Body of pancreas (tissue), 4 donors: ENCODE results near the gene DNAJC1. TPM values are rescaled to one million over a fixed set of nuclear protein-coding genes. Genes with fewer than 3 reads are reported as not detected.
"Not testable (repeated sequence)": the region's sequence is repeated elsewhere in the genome, so short reads cannot be mapped to it uniquely, and the experiment has no call there.

ENCODE experiments used
- ATAC-seq: fragments of 150-250 bp; one replicate; pipeline ENCODE4 v1.9.1; 2016
- DNase-seq, 4 donors: peaks; one replicate each; pipeline ENCODE4 v3.0.0-alpha.2; 2019
- H3K27ac ChIP-seq, 4 donors: fragments of 200-600 bp; sonication (generic); 1 replicate in 3 of 4; 2 replicates in 1 of 4; pipeline versions ENCODE4 v1.5.1 to v1.6.1; 2016 to 2019; ENCODE audit warnings: mild to moderate bottlenecking in 1 of 4, mixed read lengths in 1 of 4, moderate library complexity in 1 of 4
- H3K27me3 ChIP-seq, 2 donors: fragments of 200-600 bp; sonication (generic); one replicate each; pipeline ENCODE4 v1.6.0; 2016; ENCODE audit warnings: mild to moderate bottlenecking in 1 of 2
- H3K36me3 ChIP-seq, 2 donors: fragments of 200-600 bp; sonication (generic); replicated peaks in 1 of 2; 2 replicates each; pipeline ENCODE4 v1.5.1; 2016; ENCODE audit warnings: low read depth in 2 of 2; ENCODE audit not compliant: insufficient read depth in 1 of 2
- H3K4me1 ChIP-seq: fragments of 200-600 bp; sonication (generic); one replicate; pipeline ENCODE4 v1.6.0; 2016
- H3K4me3 ChIP-seq, 2 donors: fragments of 200-600 bp; sonication (generic); 1 replicate in 1 of 2; 2 replicates in 1 of 2; pipeline ENCODE4 v1.5.1; 2016 to 2019
- H3K9me3 ChIP-seq, 3 donors: fragments of 200-600 bp; sonication (generic); 1 replicate in 2 of 3; 2 replicates in 1 of 3; pipeline ENCODE4 v1.5.1; 2016
- CTCF ChIP-seq, 7 experiments: fragments of 450-650 bp in 4 of 7; fragments of 200-600 bp in 3 of 7; sonication (generic) in 3 of 7; IDR thresholded peaks; one replicate each; pipeline ENCODE4 v1.5.1; 2016 to 2019; ENCODE audit warnings: antibody characterized with exemption in 7 of 7
- POLR2A ChIP-seq, 3 donors: fragments of 450-650 bp; IDR thresholded peaks; one replicate each; pipeline ENCODE4 v1.6.1; 2016; ENCODE audit warnings: antibody characterized with exemption in 3 of 3, mild to moderate bottlenecking in 2 of 3
- WGBS, 2 donors: methylation state at CpG; one replicate each; pipeline ENCODE4 v1.1.5; 2017; 5-methylcytosine and 5-hydroxymethylcytosine counted together
- intact Hi-C: fragments of 100-400 bp; cut with DNase I; formaldehyde crosslinking; loops from one replicate; pipeline ENCODE4 v1.15.1; 2023
- total RNA-seq, 2 donors: library from RNA; depleted of rRNA; stranded (reverse); fragments of >200 nt; gene quantifications; one replicate each; pipeline ENCODE4 v1.1.0, GENCODE V29; 2016

Gene DNAJC1
- total RNA-seq, 2 donors from 2014 or later: 45.7 to 90.3 TPM

- no peak overlapping the region for H3K4me3 ChIP-seq
- H3K27ac ChIP-seq: no peak overlapping the region
- H3K27me3 ChIP-seq: no peaks in the 10 kb centered on the region
- no peak for DNase-seq
- TF ChIP-seq POLR2A (IDR thresholded peaks at IDR 0.05): no peak
- TF ChIP-seq CTCF (IDR thresholded peaks at IDR 0.05): no peak
- H3K4me1 ChIP-seq: no peaks in the 10 kb centered on the region
- peaks cover 0 to 41% (median 0%) of the 10 kb centered on the region in 3 donors for H3K9me3 ChIP-seq
- intact Hi-C loops: no loop called here
- no peak for ATAC-seq
- no peaks in the 10 kb centered on the region for H3K36me3 ChIP-seq
- WGBS, 2 donors: 96 to 97% methylated on average over 3 of the region's 3 CpGs
Measured at GRCh38 chr10:21825345-21825744, 178.2 kb downstream of the DNAJC1 start.

DNA sequence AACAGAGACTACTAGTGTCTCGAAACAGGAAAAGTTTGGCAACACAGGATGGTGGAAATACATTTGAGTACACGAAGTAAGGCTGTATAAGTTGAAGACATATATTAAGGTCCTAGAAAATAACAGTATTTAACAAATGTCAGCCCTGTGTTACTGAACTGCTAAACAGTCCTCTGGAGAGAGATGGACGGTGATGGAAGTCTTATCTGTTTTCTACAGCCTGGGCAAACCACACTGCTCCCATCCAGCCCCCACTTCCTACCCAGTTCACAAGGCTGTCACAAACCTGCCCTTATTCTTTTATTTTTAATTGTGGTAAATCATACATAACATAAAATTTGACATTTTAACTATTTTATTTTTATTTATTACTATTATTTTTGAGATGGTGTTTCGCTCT, 179.1 kb downstream of the DNAJC1 start:
- Histone ChIP-seq H3K27ac (no peak overlapping the region), H3K36me3 (no peaks in the 10 kb centered on the region), H3K4me1 (no peaks in the 10 kb centered on the region), H3K9me3 (peaks cover 0 to 33% (median 0%) of the 10 kb centered on the region in 3 donors), H3K27me3 (no peaks in the 10 kb centered on the region), H3K4me3 (no peak overlapping the region)
- 93 to 96% methylated on average over 4 of the region's 4 CpGs for WGBS, 2 donors
- intact Hi-C loops: no loop called here
- no peak for ATAC-seq
- TF ChIP-seq POLR2A (IDR thresholded peaks at IDR 0.05) (no peak), CTCF (IDR thresholded peaks at IDR 0.05) (no peak)
- no peak for DNase-seq

DNA sequence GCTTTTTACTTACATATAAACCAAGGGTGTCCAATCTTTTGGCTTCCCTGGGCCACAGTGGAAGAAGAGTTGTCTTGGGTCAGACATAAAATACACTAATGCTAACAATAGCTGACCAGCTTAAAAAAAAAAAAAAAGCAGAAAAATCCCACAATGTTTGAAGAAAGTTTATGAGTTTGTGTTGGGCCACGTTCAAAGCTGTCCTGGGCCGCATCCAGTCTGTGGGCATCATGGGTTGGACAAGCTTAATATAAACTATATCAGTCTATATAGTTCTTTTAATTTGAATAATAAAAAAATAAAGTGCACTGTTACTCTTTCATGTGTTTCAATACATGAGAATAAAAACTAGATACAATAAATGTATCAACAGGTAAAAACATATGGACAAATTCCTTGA, 179.9 kb downstream of the DNAJC1 start:
- no peak for ATAC-seq
- intact Hi-C loops: no loop called here

DNA sequence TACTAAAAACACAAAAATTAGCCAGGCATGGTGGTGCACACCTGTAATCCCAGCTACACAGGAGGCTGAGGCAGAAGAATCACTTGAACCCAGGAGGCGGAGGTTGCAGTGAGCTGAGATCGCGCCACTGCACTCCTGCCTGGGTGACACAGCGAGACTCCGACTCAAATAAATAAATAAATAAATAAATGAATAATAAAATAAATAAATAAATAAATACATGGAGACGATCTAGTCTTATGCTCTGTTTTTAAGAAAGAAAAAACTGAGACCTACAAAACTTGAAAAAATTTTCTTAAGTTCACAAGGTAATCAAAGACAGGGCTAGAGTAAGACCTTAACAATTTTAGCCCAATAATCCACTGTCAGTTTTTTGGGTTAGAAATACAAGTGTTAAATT, 181.3 kb downstream of the DNAJC1 start:
- H3K4me3 ChIP-seq, ATAC-seq, H3K4me1 ChIP-seq, DNase-seq, intact Hi-C loops, H3K27me3 ChIP-seq, H3K36me3 ChIP-seq, H3K27ac ChIP-seq: not testable (repeated sequence)
- H3K9me3 ChIP-seq: peaks cover 0 to 18% (median 0%) of the 10 kb centered on the region in 3 donors
- WGBS, 2 donors: 91 to 99% methylated on average over 6 of the region's 6 CpGs

More for the DNA sequence above, 179.9 kb downstream of the DNAJC1 start:
- no peak for DNase-seq
- TF ChIP-seq POLR2A (IDR thresholded peaks at IDR 0.05) (no peak), CTCF (IDR thresholded peaks at IDR 0.05) (no peak)
- Histone ChIP-seq H3K9me3 (peaks cover 0 to 26% (median 0%) of the 10 kb centered on the region in 3 donors), H3K27ac (no peak overlapping the region), H3K36me3 (no peaks in the 10 kb centered on the region), H3K4me1 (no peaks in the 10 kb centered on the region), H3K4me3 (no peak overlapping the region), H3K27me3 (no peaks in the 10 kb centered on the region)
- 84 to 93% methylated on average over 2 of the region's 2 CpGs for WGBS, 2 donors

DNA sequence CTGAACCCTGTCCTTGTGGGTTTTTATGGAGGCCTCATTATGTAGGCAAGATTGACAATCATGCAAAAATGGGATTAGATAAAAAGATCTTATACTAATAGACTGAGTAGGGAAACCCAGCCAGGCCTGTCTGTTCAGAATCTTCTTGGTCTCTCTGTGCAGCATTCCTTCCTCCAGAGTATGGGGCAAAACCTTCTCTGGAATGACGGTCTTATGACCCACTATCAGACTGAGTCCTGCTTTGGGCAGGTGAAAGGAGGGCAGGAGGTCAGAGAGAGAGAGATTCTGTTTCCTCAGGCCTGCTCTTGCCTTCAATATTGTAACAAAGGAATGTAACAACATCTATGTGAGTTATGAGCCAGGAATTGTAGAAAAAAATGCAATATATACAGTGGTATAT, 182.6 kb downstream of the DNAJC1 start:
- intact Hi-C loops: no loop called here
- WGBS, 2 donors: 87 to 92% methylated on average over 1 of the region's 1 CpG
- Histone ChIP-seq H3K9me3 (peaks cover 0 to 10% (median 0%) of the 10 kb centered on the region in 3 donors), H3K27ac (no peak overlapping the region), H3K4me1 (no peaks in the 10 kb centered on the region), H3K27me3 (no peaks in the 10 kb centered on the region), H3K4me3 (no peak overlapping the region), H3K36me3 (no peaks in the 10 kb centered on the region)
- ATAC-seq: no peak
- no peak for DNase-seq
- TF ChIP-seq CTCF (IDR thresholded peaks at IDR 0.05) (no peak), POLR2A (IDR thresholded peaks at IDR 0.05) (no peak)

DNA sequence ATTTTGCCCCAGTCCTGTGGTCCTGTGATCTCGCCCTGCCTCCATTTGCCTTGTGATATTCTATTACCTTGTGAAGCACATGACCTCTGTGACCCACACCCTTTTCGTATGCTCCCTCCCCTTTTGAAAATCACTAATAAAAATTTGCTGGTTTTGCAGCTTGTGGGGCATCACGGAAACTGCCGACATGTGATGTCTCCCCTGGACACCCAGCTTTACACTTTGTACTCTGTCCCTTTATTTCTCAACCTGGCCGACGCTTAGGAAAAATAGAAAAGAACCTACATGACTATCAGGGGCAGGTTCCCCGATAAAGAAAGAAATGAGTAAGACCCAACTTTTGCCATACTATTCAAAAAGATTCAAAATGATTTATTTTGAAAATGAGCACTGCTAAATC, 185.1 kb downstream of the DNAJC1 start:
- H3K27ac ChIP-seq, intact Hi-C loops: not testable (repeated sequence)
- WGBS, 2 donors: 94 to 96% methylated on average over 7 of the region's 7 CpGs

More for the DNA sequence above, 185.1 kb downstream of the DNAJC1 start:
- not testable (repeated sequence) for H3K4me3 ChIP-seq, H3K27me3 ChIP-seq, ATAC-seq, DNase-seq, H3K4me1 ChIP-seq, H3K9me3 ChIP-seq, H3K36me3 ChIP-seq
